ENCODE results near the gene PRKG1.

DNA sequence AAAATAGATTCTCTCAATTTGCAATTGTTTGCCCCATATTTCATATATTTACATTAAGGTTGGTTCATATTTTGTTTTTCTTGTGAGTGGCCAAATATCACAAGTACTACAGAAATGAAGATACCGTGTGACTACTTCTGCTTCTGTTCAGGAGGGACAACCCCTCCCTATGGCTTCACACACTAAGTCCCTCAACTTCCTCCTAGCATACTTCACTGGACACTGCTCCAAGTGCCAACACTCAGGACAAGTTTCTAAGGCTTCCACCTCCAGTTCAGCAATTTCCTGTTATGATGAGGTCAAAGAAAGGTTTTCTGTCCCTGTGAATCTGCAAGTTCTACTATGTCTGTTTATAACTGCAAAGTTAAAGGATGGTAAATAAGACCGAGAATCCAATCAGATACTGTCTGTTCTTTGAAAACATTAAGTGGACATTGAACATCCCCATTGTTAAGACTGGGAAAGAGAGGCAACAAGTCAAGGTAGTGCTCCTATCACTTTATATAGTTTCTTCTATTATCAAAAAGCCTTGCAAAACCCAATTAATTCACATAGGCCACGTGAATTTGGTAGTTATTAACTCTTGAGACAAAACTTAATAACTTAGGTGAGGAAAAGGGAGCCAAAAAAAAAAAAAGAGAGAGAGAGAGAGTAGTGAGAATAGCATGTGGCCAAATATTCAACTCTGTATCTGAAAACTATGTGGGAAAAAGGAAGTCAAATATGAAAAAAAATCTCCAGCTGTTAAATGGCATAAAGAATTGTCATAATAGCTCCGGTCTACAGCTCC, 1158.5 kb downstream of the PRKG1 start:
- TF ChIP-seq POLR2AphosphoS5 (IDR thresholded peaks at IDR 0.05; ENCODE audit: low read depth) (no peak), GABPA (IDR thresholded peaks at IDR 0.05; ENCODE audit: low read depth) (no peak), SPI1 (IDR thresholded peaks at IDR 0.05; ENCODE audit: borderline replicate concordance, low read depth) (no peak)
- TF ChIP-seq, protein P1, sequence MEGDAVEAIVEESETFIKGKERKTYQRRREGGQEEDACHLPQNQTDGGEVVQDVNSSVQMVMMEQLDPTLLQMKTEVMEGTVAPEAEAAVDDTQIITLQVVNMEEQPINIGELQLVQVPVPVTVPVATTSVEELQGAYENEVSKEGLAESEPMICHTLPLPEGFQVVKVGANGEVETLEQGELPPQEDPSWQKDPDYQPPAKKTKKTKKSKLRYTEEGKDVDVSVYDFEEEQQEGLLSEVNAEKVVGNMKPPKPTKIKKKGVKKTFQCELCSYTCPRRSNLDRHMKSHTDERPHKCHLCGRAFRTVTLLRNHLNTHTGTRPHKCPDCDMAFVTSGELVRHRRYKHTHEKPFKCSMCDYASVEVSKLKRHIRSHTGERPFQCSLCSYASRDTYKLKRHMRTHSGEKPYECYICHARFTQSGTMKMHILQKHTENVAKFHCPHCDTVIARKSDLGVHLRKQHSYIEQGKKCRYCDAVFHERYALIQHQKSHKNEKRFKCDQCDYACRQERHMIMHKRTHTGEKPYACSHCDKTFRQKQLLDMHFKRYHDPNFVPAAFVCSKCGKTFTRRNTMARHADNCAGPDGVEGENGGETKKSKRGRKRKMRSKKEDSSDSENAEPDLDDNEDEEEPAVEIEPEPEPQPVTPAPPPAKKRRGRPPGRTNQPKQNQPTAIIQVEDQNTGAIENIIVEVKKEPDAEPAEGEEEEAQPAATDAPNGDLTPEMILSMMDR (IDR thresholded peaks at IDR 0.05; ENCODE audit: insufficient read depth, low read length): no peak
- TF ChIP-seq, protein P2, sequence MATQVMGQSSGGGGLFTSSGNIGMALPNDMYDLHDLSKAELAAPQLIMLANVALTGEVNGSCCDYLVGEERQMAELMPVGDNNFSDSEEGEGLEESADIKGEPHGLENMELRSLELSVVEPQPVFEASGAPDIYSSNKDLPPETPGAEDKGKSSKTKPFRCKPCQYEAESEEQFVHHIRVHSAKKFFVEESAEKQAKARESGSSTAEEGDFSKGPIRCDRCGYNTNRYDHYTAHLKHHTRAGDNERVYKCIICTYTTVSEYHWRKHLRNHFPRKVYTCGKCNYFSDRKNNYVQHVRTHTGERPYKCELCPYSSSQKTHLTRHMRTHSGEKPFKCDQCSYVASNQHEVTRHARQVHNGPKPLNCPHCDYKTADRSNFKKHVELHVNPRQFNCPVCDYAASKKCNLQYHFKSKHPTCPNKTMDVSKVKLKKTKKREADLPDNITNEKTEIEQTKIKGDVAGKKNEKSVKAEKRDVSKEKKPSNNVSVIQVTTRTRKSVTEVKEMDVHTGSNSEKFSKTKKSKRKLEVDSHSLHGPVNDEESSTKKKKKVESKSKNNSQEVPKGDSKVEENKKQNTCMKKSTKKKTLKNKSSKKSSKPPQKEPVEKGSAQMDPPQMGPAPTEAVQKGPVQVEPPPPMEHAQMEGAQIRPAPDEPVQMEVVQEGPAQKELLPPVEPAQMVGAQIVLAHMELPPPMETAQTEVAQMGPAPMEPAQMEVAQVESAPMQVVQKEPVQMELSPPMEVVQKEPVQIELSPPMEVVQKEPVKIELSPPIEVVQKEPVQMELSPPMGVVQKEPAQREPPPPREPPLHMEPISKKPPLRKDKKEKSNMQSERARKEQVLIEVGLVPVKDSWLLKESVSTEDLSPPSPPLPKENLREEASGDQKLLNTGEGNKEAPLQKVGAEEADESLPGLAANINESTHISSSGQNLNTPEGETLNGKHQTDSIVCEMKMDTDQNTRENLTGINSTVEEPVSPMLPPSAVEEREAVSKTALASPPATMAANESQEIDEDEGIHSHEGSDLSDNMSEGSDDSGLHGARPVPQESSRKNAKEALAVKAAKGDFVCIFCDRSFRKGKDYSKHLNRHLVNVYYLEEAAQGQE (IDR thresholded peaks at IDR 0.05; ENCODE audit: insufficient replicate concordance, low read depth): no peak

Measured in HL-60 (cell line).